ENCODE results near the gene QPCTL. TPM values are rescaled to one million over a fixed set of nuclear protein-coding genes. Genes with fewer than 3 reads are reported as not detected.

The QPCTL gene
- total and polyA plus RNA-seq, 2 donors (not counting 1 experiment from before 2014, with no cell fraction given) = 9.4 to 50.9 TPM

DNA sequence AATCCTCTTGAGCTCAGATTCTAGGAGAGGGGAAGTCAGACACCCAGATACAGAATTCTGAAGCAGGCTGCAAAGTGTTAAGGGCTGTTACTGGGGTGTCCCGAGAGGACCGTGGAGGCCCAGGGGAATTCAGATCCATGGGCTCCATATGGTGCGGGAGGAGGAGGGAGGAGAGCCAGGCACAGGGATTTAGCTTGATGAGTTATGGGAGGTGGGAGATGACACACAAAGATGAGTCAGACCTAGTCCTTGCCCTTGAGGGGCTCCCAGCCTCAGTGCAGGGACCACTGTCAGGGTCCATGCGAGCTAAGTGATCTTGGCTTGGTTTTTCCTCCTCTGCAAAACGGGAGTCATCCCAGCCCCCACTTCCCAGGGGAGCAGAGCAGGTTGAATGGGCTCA is 38.8 kb upstream of the QPCTL start:
- Mint-ChIP-seq H3K27ac (no peak overlapping the region), H3K4me3 (no peak overlapping the region), H3K9me3 (ENCODE audit: insufficient read depth) (no peaks in the 10 kb centered on the region), H3K27me3 (peaks cover 5% of the 10 kb centered on the region), H3K4me1 (no peaks in the 10 kb centered on the region)
- Histone ChIP-seq H3K4me2 (replicated peaks; ENCODE audit: low read depth, low read length, poor library complexity, severe bottlenecking) (no peak overlapping the region), H3K27me3 (replicated peaks in 1 of 4; ENCODE audit: control extremely low read depth in 1 of 4, control insufficient read depth in 3 of 4, insufficient read depth in 4 of 4, low read length in 3 of 4) (peaks cover 0 to 6% (median 0%) of the 10 kb centered on the region in 4 experiments), H2AFZ (ENCODE audit: insufficient read depth, low read depth, low read length, poor library complexity, severe bottlenecking) (no peak overlapping the region), H3K9me3 (ENCODE audit: control extremely low read depth in 1 of 3, control insufficient read depth in 2 of 3, insufficient read depth in 1 of 3, low read length in 2 of 3) (no peaks in the 10 kb centered on the region), H4K20me1 (ENCODE audit: control insufficient read depth, insufficient read depth, low read length, poor library complexity, severe bottlenecking) (no peaks in the 10 kb centered on the region), H3K9ac (ENCODE audit: low read length) (no peak overlapping the region), H3K36me3 (replicated peaks in 1 of 2; ENCODE audit: control extremely low read depth in 1 of 2, control insufficient read depth in 1 of 2, extremely low read depth in 1 of 2, insufficient read depth in 2 of 2, low read length in 1 of 2) (no peaks in the 10 kb centered on the region), H3K79me2 (ENCODE audit: control insufficient read depth, insufficient read depth, low read length) (no peaks in the 10 kb centered on the region), H3K27ac (ENCODE audit: low read length in 2 of 2) (no peak overlapping the region), H3K4me1 (ENCODE audit: control insufficient read depth in 2 of 2, insufficient read depth in 2 of 2, low read length in 2 of 2) (no peaks in the 10 kb centered on the region), H3K4me3 (ENCODE audit: control extremely low read depth in 1 of 5, extremely low read depth in 1 of 5, insufficient read depth in 1 of 5, low read depth in 2 of 5, low read length in 4 of 5) (no peak overlapping the region)
- DNase-seq (no peak), ATAC-seq (ENCODE audit: low read depth) (no peak)
- no peak for TF ChIP-seq EZH2 (IDR thresholded peaks at IDR 0.05; ENCODE audit: borderline replicate concordance, insufficient read depth, low read depth, low read length, poor library complexity, severe bottlenecking)
- TF ChIP-seq, protein P1, sequence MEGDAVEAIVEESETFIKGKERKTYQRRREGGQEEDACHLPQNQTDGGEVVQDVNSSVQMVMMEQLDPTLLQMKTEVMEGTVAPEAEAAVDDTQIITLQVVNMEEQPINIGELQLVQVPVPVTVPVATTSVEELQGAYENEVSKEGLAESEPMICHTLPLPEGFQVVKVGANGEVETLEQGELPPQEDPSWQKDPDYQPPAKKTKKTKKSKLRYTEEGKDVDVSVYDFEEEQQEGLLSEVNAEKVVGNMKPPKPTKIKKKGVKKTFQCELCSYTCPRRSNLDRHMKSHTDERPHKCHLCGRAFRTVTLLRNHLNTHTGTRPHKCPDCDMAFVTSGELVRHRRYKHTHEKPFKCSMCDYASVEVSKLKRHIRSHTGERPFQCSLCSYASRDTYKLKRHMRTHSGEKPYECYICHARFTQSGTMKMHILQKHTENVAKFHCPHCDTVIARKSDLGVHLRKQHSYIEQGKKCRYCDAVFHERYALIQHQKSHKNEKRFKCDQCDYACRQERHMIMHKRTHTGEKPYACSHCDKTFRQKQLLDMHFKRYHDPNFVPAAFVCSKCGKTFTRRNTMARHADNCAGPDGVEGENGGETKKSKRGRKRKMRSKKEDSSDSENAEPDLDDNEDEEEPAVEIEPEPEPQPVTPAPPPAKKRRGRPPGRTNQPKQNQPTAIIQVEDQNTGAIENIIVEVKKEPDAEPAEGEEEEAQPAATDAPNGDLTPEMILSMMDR (IDR thresholded peaks at IDR 0.05) = no peak
- 79% methylated on average over 5 of the region's 5 CpGs for WGBS (ENCODE audit: insufficient coverage)
- CTCF ChIA-PET = interaction anchor here (0.9 kb wide), 1 partner anchor 10 kb away, joined by 3 read pairs; no protein-coding TSS in a partner anchor
- intact Hi-C loops (cut with micrococcal nuclease) = no loop called here
- POLR2A ChIA-PET = interaction anchor here (0.6 kb wide), 1 partner anchor 26 kb away, joined by 3 read pairs; no protein-coding TSS in a partner anchor

DNA sequence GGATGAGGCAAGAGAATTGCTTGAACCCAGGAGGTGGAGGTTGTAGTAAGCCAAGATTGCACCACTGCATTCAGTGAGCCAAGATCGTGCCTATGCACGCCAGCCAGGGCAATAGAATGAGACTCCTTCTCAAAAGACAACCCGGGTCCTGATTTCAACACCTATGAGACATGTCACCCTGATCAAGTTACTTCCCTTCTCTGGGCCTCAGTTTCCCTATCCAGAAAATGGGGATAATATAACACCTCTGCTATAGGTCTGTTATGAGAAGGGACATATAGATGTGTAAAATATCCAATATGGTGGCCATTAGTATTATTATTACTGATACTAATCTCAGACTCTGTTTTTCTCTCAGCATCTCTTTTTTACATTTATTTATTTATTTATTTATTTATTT is 37.4 kb upstream of the QPCTL start:
- peaks cover 13% of the 10 kb centered on the region for H3K27me3 Mint-ChIP-seq
- no peak overlapping the region for H2AFZ ChIP-seq (ENCODE audit: insufficient read depth, low read depth, low read length, poor library complexity, severe bottlenecking)
- DNase-seq (no peak), ATAC-seq (ENCODE audit: low read depth) (no peak)
- POLR2A ChIA-PET = no interaction called here
- H3K9me3 Mint-ChIP-seq (ENCODE audit: insufficient read depth) = no peaks in the 10 kb centered on the region
- no peaks in the 10 kb centered on the region for H3K9me3 ChIP-seq (ENCODE audit: control extremely low read depth in 1 of 3, control insufficient read depth in 2 of 3, insufficient read depth in 1 of 3, low read length in 2 of 3)
- H3K27me3 ChIP-seq (replicated peaks in 1 of 4; ENCODE audit: control extremely low read depth in 1 of 4, control insufficient read depth in 3 of 4, insufficient read depth in 4 of 4, low read length in 3 of 4) = peaks cover 0 to 10% (median 2%) of the 10 kb centered on the region in 4 experiments
- no CpG with 5 or more reads among the region's 3 CpGs for WGBS (ENCODE audit: insufficient coverage)
- no peak overlapping the region for H3K27ac Mint-ChIP-seq
- TF ChIP-seq, protein P1 (IDR thresholded peaks at IDR 0.05) = no peak
- TF ChIP-seq EZH2 (IDR thresholded peaks at IDR 0.05; ENCODE audit: borderline replicate concordance, insufficient read depth, low read depth, low read length, poor library complexity, severe bottlenecking) = no peak
- intact Hi-C loops (cut with micrococcal nuclease) = no loop called here
- H3K4me1 Mint-ChIP-seq = no peaks in the 10 kb centered on the region
- H3K4me1 ChIP-seq (ENCODE audit: control insufficient read depth in 2 of 2, insufficient read depth in 2 of 2, low read length in 2 of 2) = no peaks in the 10 kb centered on the region
- no peaks in the 10 kb centered on the region for H4K20me1 ChIP-seq (ENCODE audit: control insufficient read depth, insufficient read depth, low read length, poor library complexity, severe bottlenecking)
- H3K36me3 ChIP-seq (replicated peaks in 1 of 2; ENCODE audit: control extremely low read depth in 1 of 2, control insufficient read depth in 1 of 2, extremely low read depth in 1 of 2, insufficient read depth in 2 of 2, low read length in 1 of 2) = no peaks in the 10 kb centered on the region
- CTCF ChIA-PET = no interaction called here
- H3K4me3 Mint-ChIP-seq = no peak overlapping the region
- no peak overlapping the region for H3K4me3 ChIP-seq (ENCODE audit: control extremely low read depth in 1 of 5, extremely low read depth in 1 of 5, insufficient read depth in 1 of 5, low read depth in 2 of 5, low read length in 4 of 5)
- no peak overlapping the region for H3K9ac ChIP-seq (ENCODE audit: low read length)
- H3K4me2 ChIP-seq (replicated peaks; ENCODE audit: low read depth, low read length, poor library complexity, severe bottlenecking) = no peak overlapping the region
- no peak overlapping the region for H3K27ac ChIP-seq (ENCODE audit: low read length in 2 of 2)
- H3K79me2 ChIP-seq (ENCODE audit: control insufficient read depth, insufficient read depth, low read length) = no peaks in the 10 kb centered on the region

All from B cell (primary cell).